GM18517 (cell line): ENCODE results near the gene C1S.
"Not testable (repeated sequence)": the region's sequence is repeated elsewhere in the genome, so short reads cannot be mapped to it uniquely, and the experiment has no call there.

Experiments used
- ATAC-seq: cut with Tn5 transposase; IDR thresholded peaks from one replicate; pipeline ENCODE4 v1.9.1; 2021; ENCODE audit warnings: mild to moderate bottlenecking, moderate library complexity; ENCODE audit not compliant: unreplicated experiment

Gene C1S

GRCh38 chr12:7060353-7060954 lies at the start of gene C1S:
TSS of gene C1S (plus strand) at chr12:7060718. CDS start at chr12:7061913, 1,195 bp downstream.
- ATAC-seq = no peak

DNA sequence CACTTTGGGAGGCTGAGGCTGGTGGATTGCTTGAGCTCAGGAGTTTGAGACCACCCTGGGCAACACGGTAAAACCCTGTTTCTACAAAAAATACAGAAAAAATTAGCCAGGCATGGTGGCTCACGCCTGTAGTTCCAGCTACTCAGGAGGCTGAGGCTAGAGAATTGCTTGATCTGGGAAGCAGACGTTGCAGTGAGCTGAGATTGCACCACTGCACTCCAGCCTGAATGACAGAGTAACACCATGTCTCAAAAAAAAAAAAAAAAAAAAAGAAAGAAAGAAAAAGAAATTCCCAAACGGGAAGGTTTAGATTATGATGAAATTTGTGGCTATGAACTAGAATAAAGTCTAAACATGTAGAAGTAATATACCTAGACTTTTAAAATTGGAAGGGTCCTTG lies 49.1 kb upstream of the C1S start:
- not testable (repeated sequence) for ATAC-seq

- no peak for ATAC-seq
Measured at GRCh38 chr12:7012024-7012607, 48.4 kb upstream of the C1S start.

GRCh38 chr12:7013101-7013500 lies 47.4 kb upstream of the C1S start:
- no peak for ATAC-seq

GRCh38 chr12:7015555-7016370 lies 44.8 kb upstream of the C1S start:
- no peak for ATAC-seq

DNA sequence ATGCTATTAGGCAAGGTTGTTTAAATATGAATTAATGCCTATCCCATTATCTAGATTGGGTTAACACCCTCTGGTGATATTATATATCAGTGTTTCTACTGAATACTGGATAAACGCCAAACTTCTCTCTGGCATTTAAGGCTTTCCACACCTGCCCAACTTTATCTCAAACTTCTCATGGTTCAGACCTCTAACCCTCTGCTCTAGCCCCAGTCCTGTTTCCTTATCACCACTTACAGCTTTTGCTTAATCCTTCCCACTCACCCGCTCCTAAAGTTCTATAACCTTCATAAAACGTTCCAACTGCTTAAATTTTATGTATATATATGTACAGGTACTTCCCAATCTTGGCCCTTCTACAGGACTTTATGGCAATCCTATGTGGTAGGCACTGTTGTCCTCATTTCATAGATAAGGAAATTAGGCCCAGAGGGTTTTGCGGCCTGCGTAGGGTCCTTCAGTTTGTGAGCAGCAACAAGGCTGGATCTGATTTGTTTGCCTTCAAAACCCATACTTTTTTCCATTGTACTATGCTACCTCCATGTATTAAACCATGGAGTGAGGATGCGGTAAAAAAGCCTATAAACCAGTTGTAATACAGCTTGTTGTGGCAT lies 43.5 kb upstream of the C1S start:
- no peak for ATAC-seq

- ATAC-seq = peak; percentile 20
Measured at GRCh38 chr12:7017870-7018349, 42.6 kb upstream of the C1S start.

- peak; percentile 92 for ATAC-seq
Measured at GRCh38 chr12:7018350-7019042, 42.0 kb upstream of the C1S start, which contains the start of gene LPCAT3. TSS of gene LPCAT3 (minus strand) at chr12:7018476. CDS start at chr12:7018424, 52 bp downstream.

- ATAC-seq = no peak
Measured at GRCh38 chr12:7019043-7019569, 41.4 kb upstream of the C1S start.

DNA sequence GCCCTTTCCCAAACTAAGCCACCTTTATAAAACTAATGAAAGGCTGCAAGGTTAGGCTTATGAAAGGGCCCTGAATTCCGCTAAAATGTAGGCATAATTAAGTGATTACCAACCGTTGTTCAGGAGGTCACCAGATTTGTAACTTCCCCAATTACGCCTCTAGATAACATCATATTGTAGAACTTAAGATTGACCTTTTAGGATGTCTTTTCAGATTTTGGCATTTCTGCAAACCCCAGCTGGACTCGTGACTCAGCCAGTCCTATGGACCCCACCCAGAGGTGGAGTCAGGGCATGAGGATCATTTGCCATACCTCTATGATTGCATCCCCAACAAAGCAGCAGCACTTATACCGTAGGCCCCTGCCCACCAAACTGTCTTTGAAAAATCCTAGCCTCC lies 38.6 kb upstream of the C1S start:
- ATAC-seq = no peak

DNA sequence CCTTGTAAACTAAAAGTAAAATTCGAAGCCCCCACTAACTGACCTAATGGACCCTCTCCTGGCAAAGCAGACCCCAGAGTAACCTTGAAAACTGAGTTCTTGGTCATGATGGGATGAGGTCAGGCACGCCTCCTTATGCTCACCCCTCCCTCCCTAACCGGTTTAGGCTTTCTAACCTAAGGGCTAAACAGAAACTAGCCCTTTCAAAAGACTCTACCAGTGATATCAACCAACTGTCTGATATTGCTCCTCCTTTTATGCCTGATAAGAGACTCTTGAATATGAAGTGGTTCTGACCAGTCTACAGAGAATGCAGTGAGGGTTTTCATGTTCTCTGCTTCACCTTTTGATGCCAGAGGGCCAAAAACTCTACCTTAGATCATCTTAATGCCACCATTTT lies 37.4 kb upstream of the C1S start:
- no peak for ATAC-seq

- no peak for ATAC-seq
Measured at GRCh38 chr12:7026854-7027253, 33.7 kb upstream of the C1S start.

GRCh38 chr12:7031306-7031705 lies 29.2 kb upstream of the C1S start:
- ATAC-seq = no peak

DNA sequence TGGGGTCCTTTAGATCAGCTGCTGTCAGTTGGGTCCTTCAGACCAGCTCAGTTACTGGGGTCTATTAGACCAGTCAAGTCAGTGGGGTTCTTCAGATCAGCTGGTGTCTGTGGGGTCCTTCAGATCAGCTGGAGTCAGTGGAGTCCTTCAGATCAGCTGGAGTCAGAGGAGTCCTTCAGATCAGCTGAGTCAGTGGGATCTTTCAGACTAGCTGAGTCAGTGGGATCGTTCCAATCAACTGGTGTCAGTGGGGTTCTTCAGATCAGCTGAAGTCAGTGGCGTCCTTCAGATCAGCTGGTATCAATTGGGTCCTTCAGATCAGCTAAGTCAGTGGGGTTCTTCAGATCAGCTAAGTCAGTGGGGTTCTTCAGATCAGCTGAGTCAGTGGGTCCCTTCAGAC lies 27.5 kb upstream of the C1S start:
- no peak for ATAC-seq

DNA sequence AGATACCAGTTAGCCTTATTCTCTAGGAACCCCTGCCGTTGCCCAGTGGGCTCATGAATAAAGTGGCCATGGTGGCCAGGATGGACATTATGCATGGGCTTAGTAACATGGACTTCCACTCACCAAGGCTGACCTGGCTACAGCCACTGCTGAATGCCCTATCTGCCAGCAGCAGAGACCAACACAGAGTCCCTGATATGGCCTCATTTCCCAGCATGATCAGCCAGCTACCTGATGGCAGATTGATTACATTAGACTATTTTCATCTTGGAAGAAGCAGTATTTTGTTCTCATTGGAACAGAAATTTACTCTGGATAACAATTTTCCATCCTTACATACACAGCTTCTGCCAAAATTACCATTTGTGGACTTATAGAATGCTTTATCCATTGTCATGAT lies 26.1 kb upstream of the C1S start:
- no peak for ATAC-seq

DNA sequence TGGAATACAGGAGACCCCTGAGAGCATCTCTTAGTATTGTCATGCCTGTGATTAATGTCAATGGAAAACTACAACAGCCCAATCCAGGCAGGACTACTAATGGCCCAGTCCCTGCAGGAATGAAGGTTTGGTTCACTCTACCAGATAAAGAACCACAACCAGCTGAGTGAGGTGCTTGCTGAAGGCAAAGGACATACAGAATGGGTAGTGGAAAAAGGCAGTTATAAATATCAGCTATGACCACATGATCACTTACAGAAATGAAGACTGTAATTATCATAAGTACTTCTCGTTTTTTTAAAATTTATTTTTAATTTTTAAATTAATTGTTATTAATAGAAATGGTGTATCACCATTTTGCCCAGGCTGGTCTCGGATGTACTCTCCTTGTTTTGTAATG lies 25.1 kb upstream of the C1S start:
- ATAC-seq = no peak

DNA sequence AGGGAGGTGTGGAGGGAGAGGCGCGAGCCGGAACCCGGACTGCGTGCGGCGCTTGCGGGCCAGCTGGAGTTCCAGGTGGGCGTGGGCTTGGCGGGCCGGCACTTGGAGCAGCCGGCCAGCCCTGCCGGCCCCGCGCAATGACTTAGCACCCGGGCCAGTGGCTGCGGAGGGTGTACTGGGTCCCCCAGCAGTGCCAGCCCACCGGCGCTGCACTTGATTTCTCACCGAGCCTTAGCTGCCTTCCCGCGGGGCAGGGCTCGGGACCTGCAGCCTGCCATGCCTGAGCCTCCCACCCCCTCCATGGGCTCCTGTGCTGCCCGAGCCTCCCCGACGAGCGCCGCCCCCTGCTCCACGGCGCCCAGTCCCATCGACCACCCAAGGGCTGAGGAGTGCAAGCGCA lies 23.1 kb upstream of the C1S start:
- ATAC-seq = not testable (repeated sequence)

DNA sequence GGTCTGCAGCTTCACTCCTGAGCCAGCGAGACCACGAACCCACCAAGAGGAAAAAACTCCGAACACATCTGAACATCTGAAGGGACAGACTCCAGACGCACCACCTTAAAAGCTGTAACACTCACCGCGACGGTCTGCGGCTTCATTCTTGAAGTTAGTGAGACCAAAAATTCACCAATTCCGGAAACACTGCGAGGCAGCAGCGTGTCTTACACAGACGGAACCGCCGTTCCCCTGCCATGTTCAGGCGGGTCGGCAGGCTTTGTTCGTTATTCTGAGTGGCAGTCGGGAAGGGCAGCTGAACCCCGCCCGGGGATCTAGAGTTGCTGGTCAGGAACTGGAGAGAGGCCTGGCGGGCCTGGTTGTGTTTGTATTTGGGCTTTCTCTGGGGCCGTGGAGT lies 21.9 kb upstream of the C1S start:
- ATAC-seq = no peak

DNA sequence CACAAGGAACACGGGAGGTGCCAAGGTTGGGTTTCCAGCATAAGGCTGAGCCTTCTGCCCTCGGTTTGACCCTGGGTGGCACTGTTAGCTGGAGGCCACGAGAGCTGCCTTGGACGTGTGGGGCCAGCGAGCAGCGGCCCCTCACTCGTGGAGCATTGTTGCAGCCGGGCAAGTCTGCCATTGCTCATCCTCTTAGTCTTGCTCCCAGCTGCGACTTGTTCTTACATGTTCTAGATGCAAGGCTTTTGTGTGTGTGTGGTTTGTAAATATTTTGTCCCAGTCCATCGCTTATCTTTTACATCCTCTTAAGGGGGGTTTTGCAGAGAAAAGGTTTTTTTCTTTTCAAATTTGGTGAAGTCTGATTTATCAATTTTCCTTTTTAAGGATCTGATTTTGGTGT lies 21.1 kb upstream of the C1S start:
- no peak for ATAC-seq

- no peak for ATAC-seq
Measured at GRCh38 chr12:7042842-7043241, 17.7 kb upstream of the C1S start.

- no peak for ATAC-seq
Measured at GRCh38 chr12:7045913-7046312, 14.6 kb upstream of the C1S start.
